PC-9 (cell line): Measurements from ENCODE around the gene IKBIP. TPM values are rescaled to one million over a fixed set of nuclear protein-coding genes. Genes with fewer than 3 reads are reported as not detected.

Experiments
- BruUV-seq: library from RNA; stranded (reverse); fragments of 400-500 nt; replicated peaks from 2 replicates; lab custom pipeline; 2021; lab: Mats Ljungman, UMichigan
- CTCF ChIA-PET: fragments of 300-600 bp; sonication (Branson Sonifier 250); formaldehyde crosslinking; loops from one replicate; lab custom pipeline; 2022; ENCODE audit warnings: antibody characterized with exemption; lab: Charles Lee
- POLR2A ChIA-PET: fragments of 300-600 bp; sonication (Branson Sonifier 250); formaldehyde crosslinking; loops from one replicate; lab custom pipeline; 2022; ENCODE audit warnings: antibody characterized with exemption; ENCODE audit not compliant: unreplicated experiment; lab: Charles Lee
- DNase-seq, 2 experiments: peaks; one replicate each; pipeline versions ENCODE4 v3.0.0 to v3.0.0-alpha.2; 2015 to 2022; ENCODE audit warnings: mixed read lengths in 1 of 2
- H2AFZ ChIP-seq: fragments of 200-600 bp; sonication (generic); 2 replicates; pipeline ENCODE4 v1.8.1; 2017; ENCODE audit warnings: antibody characterized with exemption
- H3F3A ChIP-seq: fragments of 200-600 bp; sonication (generic); 2 replicates; pipeline ENCODE4 v1.8.1; 2017; ENCODE audit warnings: antibody characterized with exemption, mild to moderate bottlenecking, low read depth; ENCODE audit not compliant: insufficient read depth
- H3K27ac ChIP-seq: fragments of 200-600 bp; sonication (generic); 2 replicates; pipeline ENCODE4 v1.6.1; 2016; ENCODE audit warnings: mixed run types
- H3K27me3 ChIP-seq: fragments of 200-600 bp; sonication (generic); 2 replicates; pipeline ENCODE4 v1.6.1; 2016; ENCODE audit warnings: low read depth, mixed run types; ENCODE audit not compliant: insufficient read depth
- H3K36me3 ChIP-seq: fragments of 200-600 bp; sonication (generic); 2 replicates; pipeline ENCODE4 v1.6.1; 2016; ENCODE audit warnings: low read depth, mixed run types
- H3K4me1 ChIP-seq: fragments of 200-600 bp; sonication (generic); replicated peaks from 2 replicates; pipeline ENCODE4 v1.6.1; 2016; ENCODE audit warnings: mixed run types; ENCODE audit not compliant: insufficient read depth
- H3K4me2 ChIP-seq: fragments of 200-600 bp; sonication (generic); 2 replicates; pipeline ENCODE4 v1.6.1; 2017; ENCODE audit warnings: mixed run types
- H3K4me3 ChIP-seq: fragments of 200-600 bp; sonication (generic); 2 replicates; pipeline ENCODE4 v1.6.1; 2016; ENCODE audit warnings: mixed run types
- H3K79me2 ChIP-seq: fragments of 200-600 bp; sonication (generic); 2 replicates; pipeline ENCODE4 v1.6.1; 2017; ENCODE audit warnings: low read depth, mixed run types
- H3K9me2 ChIP-seq: fragments of 200-600 bp; sonication (generic); 2 replicates; pipeline ENCODE4 v1.8.1; 2017; ENCODE audit warnings: mild to moderate bottlenecking; ENCODE audit not compliant: insufficient read depth
- H3K9me3 ChIP-seq: fragments of 200-600 bp; sonication (generic); 2 replicates; pipeline ENCODE4 v1.8.1; 2016; ENCODE audit warnings: low read depth; ENCODE audit not compliant: insufficient read depth
- H4K20me1 ChIP-seq: fragments of 200-600 bp; sonication (generic); 2 replicates; pipeline ENCODE4 v1.8.1; 2017; ENCODE audit not compliant: insufficient read depth
- EZH2 ChIP-seq: fragments of 200-600 bp; sonication (generic); IDR thresholded peaks from 2 replicates; pipeline ENCODE4 v1.8.0; 2017; ENCODE audit warnings: antibody characterized with exemption, low read depth
- intact Hi-C: fragments of 100-400 bp; cut with micrococcal nuclease; formaldehyde crosslinking; loops from one replicate; pipeline ENCODE4 v1.10.0; 2022; ENCODE audit not compliant: unreplicated experiment
- total RNA-seq: library from RNA; stranded (reverse); gene quantifications from 2 replicates; pipeline ENCODE4 v1.2.3, GENCODE V29; 2021
- TF ChIP-seq, protein P1 (sequence below): fragments of 200-600 bp; sonication (generic); conservative IDR thresholded peaks from 2 replicates; pipeline ENCODE4 v1.6.1; 2017; ENCODE audit warnings: mixed run types, antibody characterized with exemption, mild to moderate bottlenecking, moderate library complexity

IKBIP gene
- total RNA-seq, 1 experiment from 2014 or later, result 7.2 TPM

DNA sequence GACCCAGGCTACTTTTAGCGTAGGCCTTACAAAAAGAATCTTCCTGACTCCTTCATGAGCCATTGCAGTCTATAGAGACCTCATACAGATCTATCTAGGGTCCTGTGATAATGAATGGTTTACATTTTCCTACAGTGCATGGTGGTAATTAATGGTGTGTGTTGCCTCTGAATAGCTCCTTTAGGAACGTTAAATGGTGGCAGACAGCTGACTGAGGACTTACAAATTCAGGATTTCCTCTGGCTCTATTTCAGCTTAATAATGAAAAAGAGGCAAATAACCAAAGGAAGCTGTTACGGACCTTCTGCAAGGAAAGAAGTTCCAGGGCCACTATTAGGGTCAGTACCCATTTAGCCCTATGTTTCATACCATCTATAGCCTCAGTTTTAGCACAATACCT is 5.1 kb downstream of the IKBIP start:
- POLR2A ChIA-PET, result no interaction called here
- H3K4me1 ChIP-seq, result peaks cover 21% of the 10 kb centered on the region

GRCh38 chr12:98638009-98638408 is 6.6 kb downstream of the IKBIP start:
- intact Hi-C loops, result no loop called here

More for the DNA sequence above, 5.1 kb downstream of the IKBIP start:
- Histone ChIP-seq H3K36me3 (no peaks in the 10 kb centered on the region), H3K27me3 (no peaks in the 10 kb centered on the region), H3K79me2 (0 out of 2 replicates have a peak, but pooled peaks cover 6% of the 10 kb centered on the region), H3F3A (peaks cover 21% of the 10 kb centered on the region; the same call in 1 of the 2 replicates), H3K9me2 (no peaks in the 10 kb centered on the region), H4K20me1 (no peaks in the 10 kb centered on the region), H3K4me2 (no peak overlapping the region), H3K27ac (no peak overlapping the region), H3K4me3 (no peak overlapping the region), H3K9me3 (no peaks in the 10 kb centered on the region), H2AFZ (no peak overlapping the region)
- no peak for DNase-seq
- BruUV-seq, result no TSS peak
- CTCF ChIA-PET, result no interaction called here
- TF ChIP-seq EZH2, result no peak
- TF ChIP-seq, protein P1, sequence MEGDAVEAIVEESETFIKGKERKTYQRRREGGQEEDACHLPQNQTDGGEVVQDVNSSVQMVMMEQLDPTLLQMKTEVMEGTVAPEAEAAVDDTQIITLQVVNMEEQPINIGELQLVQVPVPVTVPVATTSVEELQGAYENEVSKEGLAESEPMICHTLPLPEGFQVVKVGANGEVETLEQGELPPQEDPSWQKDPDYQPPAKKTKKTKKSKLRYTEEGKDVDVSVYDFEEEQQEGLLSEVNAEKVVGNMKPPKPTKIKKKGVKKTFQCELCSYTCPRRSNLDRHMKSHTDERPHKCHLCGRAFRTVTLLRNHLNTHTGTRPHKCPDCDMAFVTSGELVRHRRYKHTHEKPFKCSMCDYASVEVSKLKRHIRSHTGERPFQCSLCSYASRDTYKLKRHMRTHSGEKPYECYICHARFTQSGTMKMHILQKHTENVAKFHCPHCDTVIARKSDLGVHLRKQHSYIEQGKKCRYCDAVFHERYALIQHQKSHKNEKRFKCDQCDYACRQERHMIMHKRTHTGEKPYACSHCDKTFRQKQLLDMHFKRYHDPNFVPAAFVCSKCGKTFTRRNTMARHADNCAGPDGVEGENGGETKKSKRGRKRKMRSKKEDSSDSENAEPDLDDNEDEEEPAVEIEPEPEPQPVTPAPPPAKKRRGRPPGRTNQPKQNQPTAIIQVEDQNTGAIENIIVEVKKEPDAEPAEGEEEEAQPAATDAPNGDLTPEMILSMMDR, result no peak
- intact Hi-C loops, result no loop called here

GRCh38 chr12:98637068-98637467 is 7.5 kb downstream of the IKBIP start:
- H3K9me2 ChIP-seq, result no peaks in the 10 kb centered on the region
- no peaks in the 10 kb centered on the region for H3K27me3 ChIP-seq
- no peak overlapping the region for H3K4me3 ChIP-seq
- no peak overlapping the region for H2AFZ ChIP-seq
- H3F3A ChIP-seq, result peaks cover 17% of the 10 kb centered on the region; the same call in 1 of the 2 replicates
- no peak overlapping the region for H3K4me2 ChIP-seq
- no peaks in the 10 kb centered on the region for H3K36me3 ChIP-seq
- CTCF ChIA-PET, result no interaction called here
- no peaks in the 10 kb centered on the region for H3K79me2 ChIP-seq
- no peak for DNase-seq
- no TSS peak for BruUV-seq
- H4K20me1 ChIP-seq, result no peaks in the 10 kb centered on the region
- intact Hi-C loops, result no loop called here
- H3K27ac ChIP-seq, result no peak overlapping the region
- peaks cover 21% of the 10 kb centered on the region for H3K4me1 ChIP-seq
- no peaks in the 10 kb centered on the region for H3K9me3 ChIP-seq
- TF ChIP-seq EZH2, result no peak
- TF ChIP-seq, protein P1, result no peak
- POLR2A ChIA-PET, result no interaction called here

More at GRCh38 chr12:98638009-98638408, 6.6 kb downstream of the IKBIP start:
- Histone ChIP-seq H3K36me3 (no peaks in the 10 kb centered on the region), H3K9me3 (no peaks in the 10 kb centered on the region), H3K27me3 (no peaks in the 10 kb centered on the region), H3K79me2 (no peaks in the 10 kb centered on the region), H3K4me1 (peaks cover 21% of the 10 kb centered on the region), H3K27ac (no peak overlapping the region), H3K9me2 (no peaks in the 10 kb centered on the region), H3K4me3 (no peak overlapping the region), H4K20me1 (no peaks in the 10 kb centered on the region), H3K4me2 (no peak overlapping the region), H3F3A (peaks cover 17% of the 10 kb centered on the region; the same call in 1 of the 2 replicates), H2AFZ (no peak overlapping the region)
- BruUV-seq, result no TSS peak
- TF ChIP-seq, protein P1, result no peak
- TF ChIP-seq EZH2, result no peak
- POLR2A ChIA-PET, result no interaction called here
- CTCF ChIA-PET, result no interaction called here
- no peak for DNase-seq
